ENCODE data around the gene ANKRD42.

GRCh38 chr11:83200035-83200434, 6.5 kb downstream of the ANKRD42 start:
- TF ChIP-seq POLR2A (IDR thresholded peaks at IDR 0.05; ENCODE audit: low read depth, low read length) (no peak), TAF1 (IDR thresholded peaks at IDR 0.05; ENCODE audit: borderline replicate concordance, low read depth, low read length) (no peak), POLR2AphosphoS5 (IDR thresholded peaks at IDR 0.05; ENCODE audit: low read depth, low read length) (no peak)

Measured in GM12892 (cell line).